Mesothelial cell of epicardium (in vitro differentiated cells): ENCODE results near the gene SAP30L. TPM values are rescaled to one million over a fixed set of nuclear protein-coding genes. Genes with fewer than 3 reads are reported as not detected.

Experiments
- DNase-seq, 2 experiments: peaks; one replicate each; pipeline ENCODE4 v3.0.0; 2021; ENCODE audit warnings: low spot score in 2 of 2; ENCODE audit not compliant: unreplicated experiment in 2 of 2
- H3K27ac Mint-ChIP-seq: 2 replicates; pipeline ENCODE4 v1.8.0; 2021; ENCODE audit warnings: mixed read lengths
- H3K27me3 Mint-ChIP-seq: 2 replicates; pipeline ENCODE4 v1.8.0; 2021; ENCODE audit warnings: low read depth, mixed read lengths
- H3K36me3 Mint-ChIP-seq: 2 replicates; pipeline ENCODE4 v1.8.0; 2021; ENCODE audit warnings: mixed read lengths
- H3K4me1 Mint-ChIP-seq: 2 replicates; pipeline ENCODE4 v1.8.0; 2021; ENCODE audit warnings: mixed read lengths
- H3K4me3 Mint-ChIP-seq: 2 replicates; pipeline ENCODE4 v1.8.0; 2021; ENCODE audit warnings: mild to moderate bottlenecking, moderate library complexity, mixed read lengths
- H3K9me3 Mint-ChIP-seq: 2 replicates; pipeline ENCODE4 v1.8.0; 2021; ENCODE audit warnings: mixed read lengths
- CTCF ChIP-seq: fragments of 200-600 bp; sonication (generic); IDR thresholded peaks from one replicate; pipeline ENCODE4 v1.5.0; 2021; ENCODE audit warnings: antibody characterized with exemption; ENCODE audit not compliant: unreplicated experiment
- total RNA-seq: library from RNA; stranded (reverse); gene quantifications from 3 replicates; pipeline ENCODE4 v1.2.1, GENCODE V29; 2021

The SAP30L gene
- total RNA-seq, 1 donor from 2014 or later, result 36.2 TPM

- no peaks in the 10 kb centered on the region for H3K27me3 Mint-ChIP-seq
- H3K9me3 Mint-ChIP-seq, result no peaks in the 10 kb centered on the region
- H3K27ac Mint-ChIP-seq, result peak overlapping the region; percentile 95
- H3K36me3 Mint-ChIP-seq, result peaks cover 21% of the 10 kb centered on the region
- DNase-seq, result peak in 1 of 2 experiments; percentile 41
- no peak for TF ChIP-seq CTCF
- peak overlapping the region; percentile 100 for H3K4me3 Mint-ChIP-seq
- H3K4me1 Mint-ChIP-seq, result peaks cover 29% of the 10 kb centered on the region
These were observed 1.0 kb upstream of the SAP30L start for GRCh38 chr5:154444556-154445421.

- no peak for TF ChIP-seq CTCF
- peak overlapping the region; percentile 88 for H3K27ac Mint-ChIP-seq
- H3K27me3 Mint-ChIP-seq, result no peaks in the 10 kb centered on the region
- no peaks in the 10 kb centered on the region for H3K9me3 Mint-ChIP-seq
- peaks cover 31% of the 10 kb centered on the region for H3K4me1 Mint-ChIP-seq
- H3K4me3 Mint-ChIP-seq, result peak overlapping the region; percentile 78
- peak; percentile 51 to 77 for DNase-seq
- H3K36me3 Mint-ChIP-seq, result peaks cover 12% of the 10 kb centered on the region
These were observed 645 bp downstream of the SAP30L start for GRCh38 chr5:154446195-154447088.

- Mint-ChIP-seq H3K36me3 (peaks cover 5% of the 10 kb centered on the region), H3K27ac (peak overlapping the region; percentile 88), H3K9me3 (no peaks in the 10 kb centered on the region), H3K4me1 (peaks cover 31% of the 10 kb centered on the region), H3K4me3 (peak overlapping the region; percentile 78), H3K27me3 (no peaks in the 10 kb centered on the region)
- no peak for TF ChIP-seq CTCF
- no peak for DNase-seq
These were observed 1.4 kb downstream of the SAP30L start for GRCh38 chr5:154447089-154447725.

- DNase-seq, result no peak
- TF ChIP-seq CTCF, result no peak
- Mint-ChIP-seq H3K4me3 (no peak overlapping the region), H3K9me3 (no peaks in the 10 kb centered on the region), H3K27me3 (no peaks in the 10 kb centered on the region), H3K4me1 (peaks cover 27% of the 10 kb centered on the region), H3K27ac (no peak overlapping the region), H3K36me3 (peaks cover 18% of the 10 kb centered on the region)
These were observed 4.0 kb downstream of the SAP30L start for GRCh38 chr5:154449786-154450185.

- Mint-ChIP-seq H3K27me3 (no peaks in the 10 kb centered on the region), H3K36me3 (peaks cover 29% of the 10 kb centered on the region), H3K27ac (no peak overlapping the region), H3K4me3 (no peak overlapping the region), H3K4me1 (peaks cover 17% of the 10 kb centered on the region), H3K9me3 (no peaks in the 10 kb centered on the region)
- TF ChIP-seq CTCF, result no peak
- no peak for DNase-seq
These were observed 6.2 kb downstream of the SAP30L start for GRCh38 chr5:154451957-154452356.
